OCI-LY7 (cell line): ENCODE data around the gene TJP1.

Experiments
- CTCF ChIP-seq: fragments of 200-600 bp; sonication (generic); conservative IDR thresholded peaks from 2 replicates; pipeline ENCODE4 v1.5.1; 2014; ENCODE audit warnings: mild to moderate bottlenecking, antibody characterized with exemption, low read length, moderate library complexity, mixed read lengths
- EZH2phosphoT487 ChIP-seq: fragments of 200-600 bp; sonication (generic); IDR thresholded peaks from 2 replicates; pipeline ENCODE4 v1.6.1; 2018; ENCODE audit warnings: low read depth, borderline replicate concordance, mild to moderate bottlenecking, mixed run types, antibody characterized with exemption, low read length, moderate library complexity, mixed read lengths

DNA sequence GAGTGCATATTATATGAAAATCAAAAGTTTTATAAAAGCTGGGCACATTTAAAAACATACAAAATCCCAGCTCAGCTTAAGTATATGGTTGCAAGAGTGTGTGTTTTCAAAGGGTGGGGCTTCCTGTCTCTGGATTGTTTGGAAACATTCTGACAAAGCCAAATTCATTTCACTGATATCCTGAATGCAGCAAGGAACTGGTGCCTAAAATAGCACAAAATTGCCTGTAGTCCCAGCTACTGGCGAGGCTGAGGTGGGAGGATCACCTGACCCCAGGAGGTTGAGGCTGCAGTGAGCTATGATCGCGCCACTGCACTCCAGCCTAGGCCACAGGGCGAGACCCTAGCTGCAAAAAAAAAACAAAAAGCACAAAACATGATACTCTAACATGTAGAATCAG is 13.0 kb upstream of the TJP1 start:
- TF ChIP-seq CTCF (no peak), EZH2phosphoT487 (no peak)
